Measurements from ENCODE around the gene SFMBT1. TPM values are rescaled to one million over a fixed set of nuclear protein-coding genes. Genes with fewer than 3 reads are reported as not detected.

Gene SFMBT1, protein sequence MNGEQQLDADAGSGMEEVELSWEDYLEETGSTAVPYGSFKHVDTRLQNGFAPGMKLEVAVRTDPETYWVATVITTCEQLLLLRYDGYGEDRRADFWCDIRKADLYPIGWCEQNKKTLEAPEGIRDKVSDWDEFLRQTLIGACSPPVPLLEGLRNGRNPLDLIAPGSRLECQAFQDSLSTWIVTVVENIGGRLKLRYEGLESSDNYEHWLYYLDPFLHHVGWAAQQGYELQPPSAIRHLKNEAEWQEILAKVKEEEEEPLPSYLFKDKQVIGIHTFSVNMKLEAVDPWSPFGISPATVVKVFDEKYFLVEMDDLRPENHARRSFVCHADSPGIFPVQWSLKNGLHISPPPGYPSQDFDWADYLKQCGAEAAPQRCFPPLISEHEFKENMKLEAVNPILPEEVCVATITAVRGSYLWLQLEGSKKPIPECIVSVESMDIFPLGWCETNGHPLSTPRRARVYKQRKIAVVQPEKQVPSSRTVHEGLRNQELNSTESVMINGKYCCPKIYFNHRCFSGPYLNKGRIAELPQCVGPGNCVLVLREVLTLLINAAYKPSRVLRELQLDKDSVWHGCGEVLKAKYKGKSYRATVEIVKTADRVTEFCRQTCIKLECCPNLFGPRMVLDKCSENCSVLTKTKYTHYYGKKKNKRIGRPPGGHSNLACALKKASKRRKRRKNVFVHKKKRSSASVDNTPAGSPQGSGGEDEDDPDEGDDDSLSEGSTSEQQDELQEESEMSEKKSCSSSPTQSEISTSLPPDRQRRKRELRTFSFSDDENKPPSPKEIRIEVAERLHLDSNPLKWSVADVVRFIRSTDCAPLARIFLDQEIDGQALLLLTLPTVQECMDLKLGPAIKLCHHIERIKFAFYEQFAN
- total RNA-seq = 10 to 100 TPM; 17.2 to 35.3 (median 31.1) TPM

DNA sequence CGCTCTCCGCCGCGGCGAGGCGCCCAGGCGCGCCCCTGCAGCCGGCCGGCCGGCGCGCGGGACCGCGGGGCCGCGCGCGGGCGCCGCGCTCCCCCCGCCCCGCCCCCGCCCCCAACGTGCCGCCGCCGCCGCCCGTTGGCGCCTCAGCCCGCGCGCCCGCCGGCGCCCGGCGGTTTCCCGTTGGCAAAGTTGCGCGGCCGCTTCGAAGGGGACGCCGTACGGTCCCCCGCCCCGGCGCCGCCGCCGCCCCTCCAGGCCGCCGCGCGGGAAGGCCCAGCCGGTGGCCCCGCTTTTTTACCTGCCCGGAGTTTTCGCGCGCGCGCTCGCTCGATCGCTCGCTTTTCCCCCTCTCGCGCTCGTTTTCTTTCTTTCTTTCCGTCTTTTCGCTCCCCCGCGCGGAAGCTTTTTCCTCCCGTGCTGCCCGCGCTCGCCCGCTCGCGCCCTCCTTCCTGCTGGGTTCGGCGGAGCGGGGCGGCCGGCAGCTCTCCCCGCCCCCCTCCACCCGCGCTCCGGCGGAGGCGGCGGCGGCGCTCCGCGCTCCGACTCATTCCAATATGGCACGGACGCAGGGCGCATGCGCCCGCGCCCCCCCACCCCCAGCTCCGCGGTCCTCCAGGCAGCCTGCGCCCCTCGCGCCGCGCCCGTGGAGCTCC, at the start of gene SFMBT1:
TSS of gene SFMBT1 (minus strand) at position 556 of the 653 bp plus-strand sequence. CDS start 76,945 bp downstream, outside the sequence.
- no peaks in the 10 kb centered on the region for H3K27me3 ChIP-seq
- peak in 1 of 2 donors; percentile 30 for TF ChIP-seq POLR2A (IDR thresholded peaks at IDR 0.05)
- TF ChIP-seq, protein P1, sequence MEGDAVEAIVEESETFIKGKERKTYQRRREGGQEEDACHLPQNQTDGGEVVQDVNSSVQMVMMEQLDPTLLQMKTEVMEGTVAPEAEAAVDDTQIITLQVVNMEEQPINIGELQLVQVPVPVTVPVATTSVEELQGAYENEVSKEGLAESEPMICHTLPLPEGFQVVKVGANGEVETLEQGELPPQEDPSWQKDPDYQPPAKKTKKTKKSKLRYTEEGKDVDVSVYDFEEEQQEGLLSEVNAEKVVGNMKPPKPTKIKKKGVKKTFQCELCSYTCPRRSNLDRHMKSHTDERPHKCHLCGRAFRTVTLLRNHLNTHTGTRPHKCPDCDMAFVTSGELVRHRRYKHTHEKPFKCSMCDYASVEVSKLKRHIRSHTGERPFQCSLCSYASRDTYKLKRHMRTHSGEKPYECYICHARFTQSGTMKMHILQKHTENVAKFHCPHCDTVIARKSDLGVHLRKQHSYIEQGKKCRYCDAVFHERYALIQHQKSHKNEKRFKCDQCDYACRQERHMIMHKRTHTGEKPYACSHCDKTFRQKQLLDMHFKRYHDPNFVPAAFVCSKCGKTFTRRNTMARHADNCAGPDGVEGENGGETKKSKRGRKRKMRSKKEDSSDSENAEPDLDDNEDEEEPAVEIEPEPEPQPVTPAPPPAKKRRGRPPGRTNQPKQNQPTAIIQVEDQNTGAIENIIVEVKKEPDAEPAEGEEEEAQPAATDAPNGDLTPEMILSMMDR (IDR thresholded peaks at IDR 0.05) = no peak
- H3K9me3 ChIP-seq = no peaks in the 10 kb centered on the region
- peaks cover 0 to 19% of the 10 kb centered on the region in 2 donors for H3K4me1 ChIP-seq
- H3K27ac ChIP-seq = peak within 1 kb of the TSS; percentile 68 to 91 (median 78)
- H3K36me3 ChIP-seq = no peaks in the 10 kb centered on the region
- peak within 1 kb of the TSS; percentile 81 to 95 (median 84) for H3K4me3 ChIP-seq (replicated peaks in 1 of 3)
- 1 to 3% methylated on average over 31 to 77 of the region's 117 CpGs for WGBS, 2 donors
- DNase-seq = peak; percentile 70 to 74
- intact Hi-C loops (cut with DNase I) = no loop called here

DNA sequence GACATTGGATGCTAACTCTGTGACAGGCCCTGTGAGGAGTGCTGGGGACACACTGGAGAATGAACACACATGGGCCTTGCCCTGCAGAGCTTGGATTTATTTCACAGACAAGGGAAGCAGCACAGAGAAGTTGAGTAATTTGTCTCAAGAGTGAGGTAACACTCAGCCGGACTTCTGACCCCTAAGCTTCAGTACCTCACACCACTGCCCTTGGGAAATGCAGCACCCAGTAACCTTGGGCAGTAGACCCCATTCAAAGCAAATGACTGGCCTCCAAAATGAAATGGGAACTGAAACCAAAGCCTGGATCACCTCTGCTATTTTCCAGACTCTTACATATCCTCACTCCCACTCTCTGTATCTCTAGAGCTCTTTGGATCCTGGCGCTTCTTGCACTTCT, 47.1 kb upstream of the SFMBT1 start:
- no peaks in the 10 kb centered on the region for H3K9me3 ChIP-seq
- no peak overlapping the region for H3K4me3 ChIP-seq (replicated peaks in 1 of 3)
- no peaks in the 10 kb centered on the region for H3K4me1 ChIP-seq
- WGBS, 2 donors = 78 to 87% methylated on average over 2 of the region's 2 CpGs
- no peak overlapping the region for H3K27ac ChIP-seq
- intact Hi-C loops (cut with DNase I) = no loop called here
- no peaks in the 10 kb centered on the region for H3K27me3 ChIP-seq
- peaks cover 12 to 21% of the 10 kb centered on the region in 2 donors for H3K36me3 ChIP-seq
- no peak for DNase-seq
- TF ChIP-seq POLR2A (IDR thresholded peaks at IDR 0.05) = no peak
- TF ChIP-seq, protein P1 (IDR thresholded peaks at IDR 0.05) = no peak

DNA sequence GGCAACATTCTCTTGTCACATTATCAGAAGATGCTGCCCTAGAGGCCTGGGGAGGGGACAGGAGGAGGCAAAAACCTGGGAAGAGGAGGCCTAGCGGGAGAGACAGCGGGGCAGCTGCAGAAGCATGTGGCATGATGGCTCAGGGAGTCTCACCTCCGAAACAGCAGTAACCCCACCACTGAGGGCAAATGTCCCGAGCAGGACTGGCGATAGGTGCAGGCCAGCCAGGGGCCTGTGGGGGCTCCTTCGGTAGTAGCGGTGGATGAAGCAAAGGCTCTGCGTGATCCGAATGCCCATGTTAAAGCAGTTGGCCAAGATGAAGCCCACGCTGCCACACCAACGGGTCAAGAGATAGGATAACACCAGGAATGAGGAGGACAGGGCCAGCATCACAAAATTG, 46.3 kb upstream of the SFMBT1 start:
- H3K9me3 ChIP-seq = no peaks in the 10 kb centered on the region
- no peaks in the 10 kb centered on the region for H3K27me3 ChIP-seq
- no peak overlapping the region for H3K27ac ChIP-seq
- 94 to 95% methylated on average over 11 of the region's 11 CpGs for WGBS, 2 donors
- no peak for DNase-seq
- intact Hi-C loops (cut with DNase I) = no loop called here
- H3K36me3 ChIP-seq = peaks cover 12 to 21% of the 10 kb centered on the region in 2 donors
- no peak overlapping the region for H3K4me3 ChIP-seq (replicated peaks in 1 of 3)
- H3K4me1 ChIP-seq = no peaks in the 10 kb centered on the region
- TF ChIP-seq, protein P1 (IDR thresholded peaks at IDR 0.05) = no peak
- TF ChIP-seq POLR2A (IDR thresholded peaks at IDR 0.05) = no peak

DNA sequence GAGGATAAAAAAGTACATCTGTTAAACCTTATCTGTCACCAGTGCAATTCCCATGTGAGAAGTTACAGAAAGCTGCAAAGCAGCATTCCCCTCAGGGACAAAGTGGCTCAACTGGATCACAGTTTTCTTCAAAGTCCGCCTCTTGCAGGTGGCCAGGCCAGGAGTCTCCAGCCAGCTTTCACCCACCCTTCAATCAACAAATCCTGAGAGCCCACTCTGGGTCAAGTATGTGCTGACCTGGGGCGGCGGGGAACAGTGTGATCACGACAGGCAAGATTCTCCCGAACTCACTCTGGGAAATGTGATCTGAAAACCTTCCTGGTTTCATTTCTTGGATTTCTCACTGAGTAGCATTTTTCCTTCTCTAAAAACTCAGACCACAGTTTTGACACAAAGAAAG, 45.1 kb upstream of the SFMBT1 start:
- peaks cover 12 to 21% of the 10 kb centered on the region in 2 donors for H3K36me3 ChIP-seq
- intact Hi-C loops (cut with DNase I) = no loop called here
- TF ChIP-seq, protein P1 (IDR thresholded peaks at IDR 0.05) = no peak
- no peak for TF ChIP-seq POLR2A (IDR thresholded peaks at IDR 0.05)
- H3K9me3 ChIP-seq = no peaks in the 10 kb centered on the region
- DNase-seq = no peak
- H3K27ac ChIP-seq = no peak overlapping the region
- H3K27me3 ChIP-seq = no peaks in the 10 kb centered on the region
- no peak overlapping the region for H3K4me3 ChIP-seq (replicated peaks in 1 of 3)
- 76 to 87% methylated on average over 5 of the region's 5 CpGs for WGBS, 2 donors
- H3K4me1 ChIP-seq = no peaks in the 10 kb centered on the region
